GM18519 (cell line): ENCODE data around the gene PLAU.

Experiments used
- ATAC-seq: cut with Tn5 transposase; IDR thresholded peaks from one replicate; pipeline ENCODE4 v1.9.1; 2021; ENCODE audit warnings: mild to moderate bottlenecking, moderate library complexity; ENCODE audit not compliant: unreplicated experiment, low FRiP score

PLAU gene

GRCh38 chr10:73910764-73911552 lies at the start of gene PLAU:
Gene PLAU (plus strand): TSS chr10:73911132. CDS start chr10:73911556, 424 bp downstream.
- ATAC-seq: no peak

- ATAC-seq: no peak
These were observed 48.9 kb upstream of the PLAU start for GRCh38 chr10:73862011-73862410.

- no peak for ATAC-seq
These were observed 47.7 kb upstream of the PLAU start for GRCh38 chr10:73863039-73863817.

GRCh38 chr10:73864229-73864628 lies 46.7 kb upstream of the PLAU start:
- ATAC-seq: no peak

GRCh38 chr10:73865107-73865458 lies 45.8 kb upstream of the PLAU start:
- no peak for ATAC-seq

- peak; percentile 46 for ATAC-seq
These were observed 45.2 kb upstream of the PLAU start for GRCh38 chr10:73865459-73866442.

- ATAC-seq: no peak
These were observed 44.3 kb upstream of the PLAU start for GRCh38 chr10:73866621-73867020.

GRCh38 chr10:73867126-73867807 lies 43.7 kb upstream of the PLAU start:
- no peak for ATAC-seq

GRCh38 chr10:73867871-73868631 lies 42.9 kb upstream of the PLAU start:
- no peak for ATAC-seq

- ATAC-seq: no peak
These were observed 42.2 kb upstream of the PLAU start for GRCh38 chr10:73868655-73869195.

- ATAC-seq: no peak
These were observed 39.4 kb upstream of the PLAU start for GRCh38 chr10:73871295-73872189.

- ATAC-seq: no peak
These were observed 38.7 kb upstream of the PLAU start for GRCh38 chr10:73872190-73872710.

- no peak for ATAC-seq
These were observed 37.6 kb upstream of the PLAU start for GRCh38 chr10:73873142-73873837.

- ATAC-seq: no peak
These were observed 37.1 kb upstream of the PLAU start for GRCh38 chr10:73873838-73874215.

GRCh38 chr10:73874267-73875138 lies 36.4 kb upstream of the PLAU start, which contains the start of gene CAMK2G:
Gene CAMK2G (minus strand): TSS chr10:73874555. CDS start chr10:73874461, 94 bp downstream.
- peak; percentile 61 for ATAC-seq

- ATAC-seq: no peak
These were observed 35.8 kb upstream of the PLAU start for GRCh38 chr10:73875139-73875475.
